Fibroblast of pulmonary artery (primary cell): ENCODE results near the gene HDAC4.

ENCODE experiments used
- DNase-seq: peaks from one replicate; pipeline ENCODE4 v3.0.0-alpha.2; 2010; ENCODE audit warnings: low read depth
- H3K4me3 ChIP-seq: replicated peaks from 2 replicates; pipeline ENCODE4 v1.5.1; 2011; ENCODE audit warnings: low read depth, mild to moderate bottlenecking, control low read depth, low read length, moderate library complexity
- TF ChIP-seq, protein P1 (sequence below): IDR thresholded peaks from 2 replicates; pipeline ENCODE4 v1.5.1; 2011; ENCODE audit warnings: mild to moderate bottlenecking, control low read depth, low read length, inconsistent platforms; ENCODE audit errors: missing control alignments

HDAC4 gene

DNA sequence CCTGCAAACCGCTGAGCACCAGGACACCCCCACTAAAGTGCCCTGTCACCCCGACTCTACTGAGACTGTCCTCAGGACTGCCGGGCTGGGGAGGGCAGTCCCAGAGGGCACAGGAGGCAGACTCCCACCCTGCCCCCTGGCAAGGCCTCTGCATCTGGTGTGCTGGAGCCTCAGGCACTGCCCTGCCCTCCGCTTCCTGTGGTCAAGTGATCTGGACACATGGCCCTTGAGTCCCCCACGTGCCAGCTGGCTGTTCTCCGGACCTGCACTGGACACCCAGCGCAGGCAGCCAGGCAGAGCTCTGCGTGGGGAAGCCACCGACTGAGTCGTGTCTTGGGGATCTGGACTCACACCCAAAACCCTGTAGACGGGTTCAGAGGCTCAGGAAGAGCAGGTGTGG is 335.3 kb downstream of the HDAC4 start:
- no peak overlapping the region for H3K4me3 ChIP-seq
- TF ChIP-seq, protein P1, sequence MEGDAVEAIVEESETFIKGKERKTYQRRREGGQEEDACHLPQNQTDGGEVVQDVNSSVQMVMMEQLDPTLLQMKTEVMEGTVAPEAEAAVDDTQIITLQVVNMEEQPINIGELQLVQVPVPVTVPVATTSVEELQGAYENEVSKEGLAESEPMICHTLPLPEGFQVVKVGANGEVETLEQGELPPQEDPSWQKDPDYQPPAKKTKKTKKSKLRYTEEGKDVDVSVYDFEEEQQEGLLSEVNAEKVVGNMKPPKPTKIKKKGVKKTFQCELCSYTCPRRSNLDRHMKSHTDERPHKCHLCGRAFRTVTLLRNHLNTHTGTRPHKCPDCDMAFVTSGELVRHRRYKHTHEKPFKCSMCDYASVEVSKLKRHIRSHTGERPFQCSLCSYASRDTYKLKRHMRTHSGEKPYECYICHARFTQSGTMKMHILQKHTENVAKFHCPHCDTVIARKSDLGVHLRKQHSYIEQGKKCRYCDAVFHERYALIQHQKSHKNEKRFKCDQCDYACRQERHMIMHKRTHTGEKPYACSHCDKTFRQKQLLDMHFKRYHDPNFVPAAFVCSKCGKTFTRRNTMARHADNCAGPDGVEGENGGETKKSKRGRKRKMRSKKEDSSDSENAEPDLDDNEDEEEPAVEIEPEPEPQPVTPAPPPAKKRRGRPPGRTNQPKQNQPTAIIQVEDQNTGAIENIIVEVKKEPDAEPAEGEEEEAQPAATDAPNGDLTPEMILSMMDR = no peak
- DNase-seq = no peak

DNA sequence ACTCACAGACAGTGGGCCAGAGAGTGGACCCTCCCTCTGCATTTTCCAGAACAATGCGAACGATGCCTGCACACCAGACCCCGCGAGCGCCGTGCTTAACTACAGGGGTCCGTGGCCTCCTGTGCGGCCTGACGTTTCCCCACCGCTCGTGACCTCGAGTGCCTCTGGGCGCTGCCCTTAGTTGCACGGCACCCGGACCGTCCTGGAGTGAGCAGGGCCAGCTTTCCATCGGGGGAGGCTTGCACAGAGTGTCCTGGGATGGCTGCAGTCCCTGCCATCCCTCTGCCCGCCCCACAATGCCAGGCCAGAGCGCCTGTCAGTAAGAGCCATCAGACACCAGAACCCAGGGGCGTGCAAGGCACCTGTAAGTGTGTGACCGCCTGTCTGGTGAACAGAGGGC is 335.9 kb downstream of the HDAC4 start:
- no peak overlapping the region for H3K4me3 ChIP-seq
- no peak for DNase-seq
- TF ChIP-seq, protein P1 = no peak

- TF ChIP-seq, protein P1 = no peak
- no peak for DNase-seq
- no peak overlapping the region for H3K4me3 ChIP-seq
These were observed 336.6 kb downstream of the HDAC4 start for GRCh38 chr2:239064253-239064652.

- TF ChIP-seq, protein P1 = no peak
- H3K4me3 ChIP-seq = no peak overlapping the region
- DNase-seq = no peak
These were observed 338.1 kb downstream of the HDAC4 start for GRCh38 chr2:239062743-239063142.

DNA sequence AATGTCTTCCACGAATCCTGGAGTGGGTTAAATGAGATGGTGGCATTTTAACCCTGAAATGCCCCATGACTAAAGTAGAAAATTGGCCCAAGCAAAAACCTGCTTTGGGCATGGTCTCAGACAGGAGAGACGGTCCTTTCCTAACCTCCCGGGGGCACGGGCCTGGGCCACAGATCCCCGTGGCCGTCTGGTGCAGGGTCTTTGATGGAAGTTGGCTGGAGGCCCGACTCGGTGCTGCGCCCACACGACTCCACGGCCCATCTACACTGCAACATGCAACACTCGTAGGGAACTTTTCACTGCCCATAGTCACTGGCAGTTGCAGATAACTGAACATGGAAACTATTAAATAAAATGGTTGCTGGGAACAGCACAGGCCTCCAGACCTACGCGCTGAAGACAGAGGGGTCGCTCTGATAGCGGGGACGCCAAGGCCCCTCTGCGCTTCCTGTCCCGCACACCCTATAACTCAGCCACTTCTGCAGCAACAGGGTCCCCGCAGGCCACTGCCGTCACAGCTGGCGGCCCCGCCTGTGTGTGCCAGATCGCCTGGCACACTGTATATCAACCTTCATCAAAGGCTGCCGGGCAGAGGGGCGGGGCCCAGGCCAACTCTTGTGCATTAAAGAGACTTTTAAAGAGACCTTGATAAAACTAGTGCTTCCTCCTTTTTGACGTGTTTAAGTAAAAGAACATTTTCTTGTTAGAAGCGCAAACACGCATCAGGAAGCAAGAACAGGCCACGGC is 338.8 kb downstream of the HDAC4 start:
- DNase-seq = no peak
- H3K4me3 ChIP-seq = no peak overlapping the region
- TF ChIP-seq, protein P1 = no peak

GRCh38 chr2:239061121-239061666 is 339.6 kb downstream of the HDAC4 start:
- no peak for DNase-seq
- TF ChIP-seq, protein P1 = no peak
- H3K4me3 ChIP-seq = no peak overlapping the region

- TF ChIP-seq, protein P1 = no peak
- no peak overlapping the region for H3K4me3 ChIP-seq
- no peak for DNase-seq
These were observed 340.1 kb downstream of the HDAC4 start for GRCh38 chr2:239060676-239061075.
